Transverse colon (tissue), 4 donors: ENCODE results near the gene PHETA2. TPM values are rescaled to one million over a fixed set of nuclear protein-coding genes. Genes with fewer than 3 reads are reported as not detected.

Experiments used
- DNase-seq: peaks from one replicate; pipeline ENCODE4 v3.0.0-alpha.2; 2019
- H3K27ac ChIP-seq, 4 donors: fragments of 200-600 bp; sonication (generic); 2 replicates each; pipeline ENCODE4 v1.5.1; 2016 to 2018; ENCODE audit warnings: inconsistent platforms in 4 of 4
- H3K27me3 ChIP-seq: fragments of 200-600 bp; sonication (generic); 2 replicates; pipeline ENCODE4 v1.5.1; 2017; ENCODE audit warnings: inconsistent platforms
- H3K36me3 ChIP-seq, 4 donors: fragments of 200-600 bp; sonication (generic); 2 replicates each; pipeline ENCODE4 v1.5.1; 2017 to 2019; ENCODE audit warnings: inconsistent platforms in 4 of 4
- H3K4me1 ChIP-seq, 4 donors: fragments of 200-600 bp; sonication (generic); 2 replicates each; pipeline ENCODE4 v1.5.1; 2017 to 2020; ENCODE audit warnings: inconsistent platforms in 4 of 4
- H3K4me3 ChIP-seq, 4 donors: fragments of 200-600 bp; sonication (generic); 1 replicate in 1 of 4; 2 replicates in 3 of 4; pipeline versions ENCODE4 v1.5.1 to v1.6.1; 2017 to 2019; ENCODE audit warnings: inconsistent platforms in 4 of 4
- H3K9me3 ChIP-seq, 2 donors: fragments of 200-600 bp; sonication (generic); 2 replicates each; pipeline ENCODE4 v1.5.1; 2017 to 2019; ENCODE audit warnings: inconsistent platforms in 2 of 2
- CTCF ChIP-seq, 5 experiments: fragments of 200-600 bp in 3 of 5; fragments of 450-650 bp in 2 of 5; sonication (generic) in 3 of 5; IDR thresholded peaks; 1 replicate in 2 of 5; 2 replicates in 3 of 5; pipeline ENCODE4 v1.5.1; 2016 to 2017; ENCODE audit warnings: antibody characterized with exemption in 5 of 5, inconsistent platforms in 3 of 5, mild to moderate bottlenecking in 2 of 5, moderate library complexity in 1 of 5
- EP300 ChIP-seq: sonication (generic); formaldehyde crosslinking; IDR thresholded peaks from one replicate; pipeline ENCODE4 v1.6.1; 2017; ENCODE audit warnings: antibody characterized with exemption, low read depth
- POLR2A ChIP-seq: fragments of 450-650 bp; IDR thresholded peaks from one replicate; pipeline ENCODE4 v1.6.1; 2016; ENCODE audit warnings: antibody characterized with exemption, mild to moderate bottlenecking, moderate library complexity
- POLR2AphosphoS5 ChIP-seq, 3 donors: sonication (generic); formaldehyde crosslinking; IDR thresholded peaks; one replicate each; pipeline ENCODE4 v1.6.1; 2016; ENCODE audit warnings: antibody characterized with exemption in 3 of 3
- WGBS, 2 donors: methylation state at CpG; one replicate each; pipeline ENCODE4 v1.1.5; 2018; ENCODE audit warnings: low coverage in 1 of 2; 5-methylcytosine and 5-hydroxymethylcytosine counted together
- in situ Hi-C, 4 donors: fragments of 200-750 bp; cut with MboI; loops; one replicate each; pipeline versions ENCODE4 v1.15.0 to v1.15.1; 2017; ENCODE audit warnings: low sequenced_read_pairs in 3 of 4, low pct_ligation_motif_present in 1 of 4, low pct_unique_long_range_greater_than_20kb in 1 of 4
- intact Hi-C: fragments of 100-400 bp; cut with DNase I; formaldehyde crosslinking; loops from one replicate; pipeline ENCODE4 v1.15.1; 2023; ENCODE audit warnings: low total_unique reads
- total RNA-seq, 4 donors: library from RNA; depleted of rRNA; stranded (reverse); fragments of >200 nt; gene quantifications; one replicate each; pipeline ENCODE4 v1.1.0, GENCODE V29; 2016

The PHETA2 gene
- total RNA-seq, 4 donors from 2014 or later = 6.4 to 17.6 (median 12.7) TPM

GRCh38 chr22:42073621-42074041, 417 bp upstream of the PHETA2 start:
- WGBS, 2 donors = 78% methylated on average over 13 of the region's 14 CpGs; no CpG with 5 or more reads in 1 of the 2 donors
- intact Hi-C loops = no loop called here

GRCh38 chr22:42074846-42075676, 1.0 kb downstream of the PHETA2 start:
- Histone ChIP-seq H3K27ac (peak overlapping the region; percentile 90 to 94 (median 92)), H3K27me3 (no peaks in the 10 kb centered on the region), H3K4me1 (peaks cover 29 to 47% (median 40%) of the 10 kb centered on the region in 4 donors), H3K4me3 (peak overlapping the region; percentile 63 to 81 (median 70)), H3K9me3 (no peaks in the 10 kb centered on the region), H3K36me3 (no peaks in the 10 kb centered on the region)
- DNase-seq = no peak
- TF ChIP-seq POLR2AphosphoS5 (IDR thresholded peaks at IDR 0.05) = no peak
- TF ChIP-seq CTCF (IDR thresholded peaks at IDR 0.05) = no peak
- no peak for TF ChIP-seq POLR2A
- TF ChIP-seq EP300 = no peak
- intact Hi-C loops (no loop called here), in situ Hi-C loops (no loop called here)
- WGBS, 2 donors = 61 to 65% methylated on average over 3 to 9 of the region's 9 CpGs

More at GRCh38 chr22:42073621-42074041, 417 bp upstream of the PHETA2 start:
- Histone ChIP-seq H3K9me3 (no peaks in the 10 kb centered on the region), H3K27ac (peak overlapping the region; percentile 90 to 94 (median 92)), H3K27me3 (no peaks in the 10 kb centered on the region), H3K4me3 (peak overlapping the region; percentile 63 to 81 (median 70)), H3K36me3 (no peaks in the 10 kb centered on the region), H3K4me1 (peaks cover 27 to 52% (median 40%) of the 10 kb centered on the region in 4 donors)
- no peak for TF ChIP-seq POLR2A
- no peak for TF ChIP-seq POLR2AphosphoS5 (IDR thresholded peaks at IDR 0.05)
- no peak for TF ChIP-seq EP300
- TF ChIP-seq CTCF (IDR thresholded peaks at IDR 0.05) = no peak
- DNase-seq = no peak
- in situ Hi-C loops = no loop called here

- Histone ChIP-seq H3K27me3 (no peaks in the 10 kb centered on the region), H3K4me1 (peaks cover 27 to 52% (median 40%) of the 10 kb centered on the region in 4 donors), H3K27ac (peak overlapping the region in 3 of 4 donors; percentile 96 to 98 (median 97)), H3K4me3 (no peak overlapping the region), H3K36me3 (no peaks in the 10 kb centered on the region), H3K9me3 (no peaks in the 10 kb centered on the region)
- 95% methylated on average over 17 of the region's 20 CpGs; no CpG with 5 or more reads in 1 of the 2 donors for WGBS, 2 donors
- TF ChIP-seq POLR2AphosphoS5 (IDR thresholded peaks at IDR 0.05) (no peak), CTCF (IDR thresholded peaks at IDR 0.05) (no peak)
- no peak for DNase-seq
- in situ Hi-C loops = no loop called here
- intact Hi-C loops = no loop called here
Measured at GRCh38 chr22:42076764-42077485, 2.9 kb downstream of the PHETA2 start.

GRCh38 chr22:42077486-42078125, 3.6 kb downstream of the PHETA2 start:
- Histone ChIP-seq H3K4me1 (peaks cover 27 to 52% (median 40%) of the 10 kb centered on the region in 4 donors), H3K27ac (peak overlapping the region; percentile 96 to 98 (median 97)), H3K4me3 (no peak overlapping the region), H3K36me3 (no peaks in the 10 kb centered on the region), H3K27me3 (no peaks in the 10 kb centered on the region), H3K9me3 (no peaks in the 10 kb centered on the region)
- 88% methylated on average over 13 of the region's 21 CpGs; no CpG with 5 or more reads in 1 of the 2 donors for WGBS, 2 donors
- in situ Hi-C loops = no loop called here
- DNase-seq = no peak
- TF ChIP-seq POLR2A (no peak), CTCF (IDR thresholded peaks at IDR 0.05) (no peak), POLR2AphosphoS5 (IDR thresholded peaks at IDR 0.05) (no peak), EP300 (no peak)
- intact Hi-C loops = no loop called here
